Cardiac muscle cell (in vitro differentiated cells and primary cell): ENCODE data around the gene CREB3L2. TPM values are rescaled to one million over a fixed set of nuclear protein-coding genes. Genes with fewer than 3 reads are reported as not detected.
A peak's percentile ranks its signal among the peaks of the same experiment; 100 is the strongest.

Experiments used
- DNase-seq, 2 donors: peaks; one replicate each; pipeline versions ENCODE4 v3.0.0 to v3.0.0-alpha.2; 2010 to 2017; ENCODE audit warnings: low read depth in 1 of 2, low spot score in 1 of 2
- H3K27ac ChIP-seq: fragments of 200-600 bp; sonication (generic); 2 replicates; pipeline ENCODE4 v1.5.1; 2016
- H3K27me3 ChIP-seq: fragments of 200-600 bp; sonication (generic); 2 replicates; pipeline ENCODE4 v1.6.0; 2016; ENCODE audit warnings: control low read depth
- H3K36me3 ChIP-seq: fragments of 200-600 bp; sonication (generic); 2 replicates; pipeline ENCODE4 v1.5.1; 2016; ENCODE audit warnings: control low read depth
- H3K4me1 ChIP-seq: fragments of 200-600 bp; sonication (generic); 2 replicates; pipeline ENCODE4 v1.8.1; 2017; ENCODE audit warnings: low read depth, mild to moderate bottlenecking, mixed run types
- H3K4me3 ChIP-seq: fragments of 200-600 bp; sonication (generic); 2 replicates; pipeline ENCODE4 v1.5.1; 2016; ENCODE audit warnings: mild to moderate bottlenecking
- H3K9me3 ChIP-seq: fragments of 200-600 bp; sonication (generic); 2 replicates; pipeline ENCODE4 v1.5.1; 2017; ENCODE audit warnings: low read depth, mild to moderate bottlenecking, control low read depth
- CTCF ChIP-seq: IDR thresholded peaks from 2 replicates; pipeline ENCODE4 v1.5.1; 2012; ENCODE audit warnings: low read depth, mild to moderate bottlenecking, low read length
- polyA plus RNA-seq: library from polyadenylated mRNA; unstranded; fragments of >200 nt; fragmentation: Nextera tagmentation; extraction: Ambion mirVana; gene quantifications from 2 replicates; pipeline ENCODE4 v1.2.1, GENCODE V29; 2016
- total RNA-seq: library from RNA; depleted of rRNA; stranded (reverse); fragments of >200 nt; gene quantifications from 2 replicates; pipeline ENCODE4 v1.2.3, GENCODE V29; 2016

CREB3L2 gene
- total and polyA plus RNA-seq, 2 experiments from 2014 or later = 22.1 to 24.3 TPM

- H3K27ac ChIP-seq = no peak overlapping the region
- no peaks in the 10 kb centered on the region for H3K27me3 ChIP-seq
- peaks cover 35% of the 10 kb centered on the region for H3K36me3 ChIP-seq
- DNase-seq = no peak
- no peaks in the 10 kb centered on the region for H3K9me3 ChIP-seq
- no peak overlapping the region for H3K4me3 ChIP-seq
- TF ChIP-seq CTCF = no peak
- peaks cover 29% of the 10 kb centered on the region for H3K4me1 ChIP-seq
Measured at GRCh38 chr7:137881607-137882260, 120.2 kb downstream of the CREB3L2 start.

GRCh38 chr7:137880432-137880831 is 121.5 kb downstream of the CREB3L2 start:
- Histone ChIP-seq H3K27ac (no peak overlapping the region), H3K4me1 (peaks cover 21% of the 10 kb centered on the region), H3K9me3 (no peaks in the 10 kb centered on the region), H3K27me3 (no peaks in the 10 kb centered on the region), H3K4me3 (no peak overlapping the region), H3K36me3 (peaks cover 35% of the 10 kb centered on the region)
- TF ChIP-seq CTCF = no peak
- DNase-seq = peak in 1 of 2 donors; percentile 89

- H3K4me3 ChIP-seq = no peak overlapping the region
- H3K36me3 ChIP-seq = peaks cover 28% of the 10 kb centered on the region
- H3K4me1 ChIP-seq = peaks cover 21% of the 10 kb centered on the region
- no peak for TF ChIP-seq CTCF
- no peaks in the 10 kb centered on the region for H3K27me3 ChIP-seq
- DNase-seq = peak in 1 of 2 donors; percentile 43
- no peaks in the 10 kb centered on the region for H3K9me3 ChIP-seq
- H3K27ac ChIP-seq = no peak overlapping the region
Measured at GRCh38 chr7:137879357-137880158, 122.3 kb downstream of the CREB3L2 start.

GRCh38 chr7:137878333-137878961 is 123.4 kb downstream of the CREB3L2 start:
- DNase-seq = peak in 1 of 2 donors; percentile 69
- no peak for TF ChIP-seq CTCF
- Histone ChIP-seq H3K9me3 (no peaks in the 10 kb centered on the region), H3K4me3 (no peak overlapping the region), H3K36me3 (peaks cover 26% of the 10 kb centered on the region), H3K27me3 (no peaks in the 10 kb centered on the region), H3K27ac (peak overlapping the region; percentile 26), H3K4me1 (peaks cover 24% of the 10 kb centered on the region)

- Histone ChIP-seq H3K4me1 (peaks cover 24% of the 10 kb centered on the region), H3K27ac (peak overlapping the region; percentile 26), H3K9me3 (no peaks in the 10 kb centered on the region), H3K36me3 (peaks cover 13% of the 10 kb centered on the region), H3K4me3 (no peak overlapping the region), H3K27me3 (no peaks in the 10 kb centered on the region)
- TF ChIP-seq CTCF = no peak
- DNase-seq = no peak
Measured at GRCh38 chr7:137877027-137877675, 124.7 kb downstream of the CREB3L2 start.
